CD4-positive, alpha-beta T cell treated with Interleukin-4 for 4 hours (primary cell): Measurements from ENCODE around the gene MAN1A2.
"Not testable (repeated sequence)": the region's sequence is repeated elsewhere in the genome, so short reads cannot be mapped to it uniquely, and the experiment has no call there.

Experiments used
- DNase-seq: peaks from one replicate; pipeline ENCODE4 v3.0.0-alpha.2; 2020

The MAN1A2 gene

GRCh38 chr1:117367046-117368025, at the start of gene MAN1A2:
MAN1A2 (plus strand) TSS chr1:117367449; CDS start chr1:117368184, 735 bp downstream.
- DNase-seq, result peak; percentile 77

- DNase-seq, result no peak
Measured at GRCh38 chr1:117318011-117318410, 49.2 kb upstream of the MAN1A2 start.

- DNase-seq, result no peak
Measured at GRCh38 chr1:117318426-117318825, 48.8 kb upstream of the MAN1A2 start.

- no peak for DNase-seq
Measured at GRCh38 chr1:117320515-117320914, 46.7 kb upstream of the MAN1A2 start.

- DNase-seq, result no peak
Measured at GRCh38 chr1:117321680-117322609, 45.3 kb upstream of the MAN1A2 start.

GRCh38 chr1:117324357-117324756, 42.9 kb upstream of the MAN1A2 start:
- DNase-seq, result no peak

GRCh38 chr1:117326035-117326434, 41.2 kb upstream of the MAN1A2 start:
- not testable (repeated sequence) for DNase-seq

- no peak for DNase-seq
Measured at GRCh38 chr1:117327011-117327410, 40.2 kb upstream of the MAN1A2 start.

GRCh38 chr1:117335376-117336086, 31.7 kb upstream of the MAN1A2 start:
- no peak for DNase-seq

GRCh38 chr1:117336088-117336817, 31.0 kb upstream of the MAN1A2 start:
- no peak for DNase-seq

- DNase-seq, result peak; percentile 33
Measured at GRCh38 chr1:117339866-117340700, 27.2 kb upstream of the MAN1A2 start.

- DNase-seq, result no peak
Measured at GRCh38 chr1:117341123-117341522, 26.1 kb upstream of the MAN1A2 start.

GRCh38 chr1:117342397-117342796, 24.9 kb upstream of the MAN1A2 start:
- DNase-seq, result no peak

- DNase-seq, result peak; percentile 37
Measured at GRCh38 chr1:117346206-117346928, 20.9 kb upstream of the MAN1A2 start.

GRCh38 chr1:117347907-117348306, 19.3 kb upstream of the MAN1A2 start:
- DNase-seq, result no peak

GRCh38 chr1:117352695-117353094, 14.6 kb upstream of the MAN1A2 start:
- DNase-seq, result not testable (repeated sequence)

GRCh38 chr1:117357833-117358603, 9.2 kb upstream of the MAN1A2 start:
- DNase-seq, result peak; percentile 43

GRCh38 chr1:117358604-117358887, 8.7 kb upstream of the MAN1A2 start:
- DNase-seq, result not testable (repeated sequence)

GRCh38 chr1:117359561-117360289, 7.5 kb upstream of the MAN1A2 start:
- DNase-seq, result no peak
